Measurements from ENCODE around the gene EBF3. TPM values are rescaled to one million over a fixed set of nuclear protein-coding genes. Genes with fewer than 3 reads are reported as not detected.

The EBF3 gene
- total RNA-seq, 1 experiment from 2014 or later: not detected

DNA sequence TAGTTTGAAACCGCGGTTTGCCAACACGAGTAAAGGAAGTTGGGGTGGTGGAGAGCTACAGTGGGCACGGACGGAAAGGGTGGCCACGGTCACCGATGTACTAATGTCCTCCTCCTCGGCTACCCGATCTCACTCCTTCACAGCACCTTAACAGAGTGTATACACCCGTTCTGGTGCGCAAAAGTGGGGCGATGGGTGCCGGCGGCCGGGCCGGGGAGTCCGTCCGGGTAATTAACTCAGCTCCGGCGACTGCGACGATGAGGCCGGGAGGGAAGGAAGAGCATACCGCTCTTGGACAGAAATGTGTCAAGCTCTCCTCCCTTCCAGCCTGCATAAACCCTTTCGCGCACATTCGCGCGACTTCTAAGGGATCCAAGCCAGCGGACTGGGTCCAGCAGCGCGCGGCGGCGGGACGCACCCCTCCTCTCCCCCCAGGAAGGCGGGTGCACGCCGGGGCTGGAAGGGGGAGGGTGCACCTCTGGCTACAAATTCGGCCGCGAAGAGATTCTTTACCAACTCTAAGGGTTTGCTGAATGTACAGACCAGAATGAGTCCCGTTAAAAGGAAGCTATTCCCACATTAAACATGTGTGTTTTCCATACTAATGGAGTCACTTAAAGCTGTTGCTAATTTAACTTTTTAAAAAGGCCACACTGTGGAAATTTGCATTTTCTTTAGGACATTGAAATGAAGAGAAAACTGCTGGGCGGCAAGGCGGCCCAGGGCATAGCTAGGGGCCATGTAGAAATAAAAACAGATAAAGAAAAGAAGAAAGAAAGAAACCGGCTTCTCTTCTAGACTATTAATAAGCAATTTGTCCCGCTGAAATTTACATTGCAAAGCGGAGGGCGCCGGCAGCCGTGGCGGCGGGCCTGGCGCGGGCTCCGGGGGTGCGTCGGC lies 6.6 kb upstream of the EBF3 start:
- intact Hi-C loops (cut with micrococcal nuclease): no loop called here
- Mint-ChIP-seq H3K27ac (ENCODE audit: low read depth, unreplicated experiment) (no peak overlapping the region), H3K4me3 (ENCODE audit: unreplicated experiment) (no peak overlapping the region), H3K9me3 (ENCODE audit: unreplicated experiment) (peaks cover 1% of the 10 kb centered on the region), H3K36me3 (ENCODE audit: insufficient read depth, unreplicated experiment) (no peaks in the 10 kb centered on the region), H3K27me3 (ENCODE audit: insufficient read depth, unreplicated experiment) (no peaks in the 10 kb centered on the region), H3K4me1 (ENCODE audit: insufficient read depth, unreplicated experiment) (no peaks in the 10 kb centered on the region)
- TF ChIP-seq, protein P1, sequence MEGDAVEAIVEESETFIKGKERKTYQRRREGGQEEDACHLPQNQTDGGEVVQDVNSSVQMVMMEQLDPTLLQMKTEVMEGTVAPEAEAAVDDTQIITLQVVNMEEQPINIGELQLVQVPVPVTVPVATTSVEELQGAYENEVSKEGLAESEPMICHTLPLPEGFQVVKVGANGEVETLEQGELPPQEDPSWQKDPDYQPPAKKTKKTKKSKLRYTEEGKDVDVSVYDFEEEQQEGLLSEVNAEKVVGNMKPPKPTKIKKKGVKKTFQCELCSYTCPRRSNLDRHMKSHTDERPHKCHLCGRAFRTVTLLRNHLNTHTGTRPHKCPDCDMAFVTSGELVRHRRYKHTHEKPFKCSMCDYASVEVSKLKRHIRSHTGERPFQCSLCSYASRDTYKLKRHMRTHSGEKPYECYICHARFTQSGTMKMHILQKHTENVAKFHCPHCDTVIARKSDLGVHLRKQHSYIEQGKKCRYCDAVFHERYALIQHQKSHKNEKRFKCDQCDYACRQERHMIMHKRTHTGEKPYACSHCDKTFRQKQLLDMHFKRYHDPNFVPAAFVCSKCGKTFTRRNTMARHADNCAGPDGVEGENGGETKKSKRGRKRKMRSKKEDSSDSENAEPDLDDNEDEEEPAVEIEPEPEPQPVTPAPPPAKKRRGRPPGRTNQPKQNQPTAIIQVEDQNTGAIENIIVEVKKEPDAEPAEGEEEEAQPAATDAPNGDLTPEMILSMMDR (IDR thresholded peaks at IDR 0.05; ENCODE audit: unreplicated experiment): no peak
- no peak for DNase-seq (ENCODE audit: unreplicated experiment)
- POLR2A ChIA-PET: interaction anchor here (0.6 kb wide), 1 partner anchor 21 kb away, joined by 3 read pairs; no protein-coding TSS in a partner anchor
- CTCF ChIA-PET: interaction anchor here (0.6 kb wide), 2 partner anchors 18 to 121 kb away, joined by 3 to 6 read pairs; no protein-coding TSS in a partner anchor
- BruUV-seq (replicated peaks): no TSS peak

- H3K27me3 Mint-ChIP-seq (ENCODE audit: insufficient read depth, unreplicated experiment): no peaks in the 10 kb centered on the region
- H3K27ac Mint-ChIP-seq (ENCODE audit: low read depth, unreplicated experiment): no peak overlapping the region
- no peaks in the 10 kb centered on the region for H3K4me1 Mint-ChIP-seq (ENCODE audit: insufficient read depth, unreplicated experiment)
- DNase-seq (ENCODE audit: unreplicated experiment): no peak
- no peaks in the 10 kb centered on the region for H3K9me3 Mint-ChIP-seq (ENCODE audit: unreplicated experiment)
- ChIA-PET POLR2A (no interaction called here), CTCF (no interaction called here)
- no peak overlapping the region for H3K4me3 Mint-ChIP-seq (ENCODE audit: unreplicated experiment)
- TF ChIP-seq, protein P1 (IDR thresholded peaks at IDR 0.05; ENCODE audit: unreplicated experiment): no peak
- H3K36me3 Mint-ChIP-seq (ENCODE audit: insufficient read depth, unreplicated experiment): no peaks in the 10 kb centered on the region
- intact Hi-C loops (cut with micrococcal nuclease): no loop called here
- BruUV-seq (replicated peaks): no TSS peak
These were observed 5.9 kb upstream of the EBF3 start for GRCh38 chr10:129969911-129970464.

GRCh38 chr10:129969184-129969910 lies 5.3 kb upstream of the EBF3 start:
- no TSS peak for BruUV-seq (replicated peaks)
- no peak overlapping the region for H3K27ac Mint-ChIP-seq (ENCODE audit: low read depth, unreplicated experiment)
- H3K4me1 Mint-ChIP-seq (ENCODE audit: insufficient read depth, unreplicated experiment): no peaks in the 10 kb centered on the region
- intact Hi-C loops (cut with micrococcal nuclease): no loop called here
- H3K36me3 Mint-ChIP-seq (ENCODE audit: insufficient read depth, unreplicated experiment): no peaks in the 10 kb centered on the region
- H3K27me3 Mint-ChIP-seq (ENCODE audit: insufficient read depth, unreplicated experiment): no peaks in the 10 kb centered on the region
- no peak for DNase-seq (ENCODE audit: unreplicated experiment)
- H3K4me3 Mint-ChIP-seq (ENCODE audit: unreplicated experiment): no peak overlapping the region
- no peaks in the 10 kb centered on the region for H3K9me3 Mint-ChIP-seq (ENCODE audit: unreplicated experiment)
- POLR2A ChIA-PET: no interaction called here
- TF ChIP-seq, protein P1 (IDR thresholded peaks at IDR 0.05; ENCODE audit: unreplicated experiment): no peak
- CTCF ChIA-PET: no interaction called here

DNA sequence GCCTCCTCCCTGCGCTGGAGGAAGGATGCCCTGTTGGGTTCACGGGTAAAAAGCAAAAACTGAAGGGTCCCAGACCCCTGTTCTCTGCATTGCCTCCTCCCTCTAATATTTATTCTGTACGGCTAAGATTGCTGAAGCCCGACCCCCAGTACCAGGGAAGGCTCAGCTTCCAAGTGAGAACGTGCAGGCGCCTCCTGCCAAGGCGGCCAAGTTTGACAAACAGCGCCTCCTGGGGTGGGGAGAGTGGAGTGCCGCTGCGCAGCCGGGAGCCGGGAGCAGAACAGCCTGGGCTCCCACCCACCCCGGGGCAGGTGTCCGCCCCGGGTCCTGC lies 4.7 kb upstream of the EBF3 start:
- no peaks in the 10 kb centered on the region for H3K4me1 Mint-ChIP-seq (ENCODE audit: insufficient read depth, unreplicated experiment)
- ChIA-PET POLR2A (no interaction called here), CTCF (no interaction called here)
- no peaks in the 10 kb centered on the region for H3K9me3 Mint-ChIP-seq (ENCODE audit: unreplicated experiment)
- no TSS peak for BruUV-seq (replicated peaks)
- no peaks in the 10 kb centered on the region for H3K36me3 Mint-ChIP-seq (ENCODE audit: insufficient read depth, unreplicated experiment)
- no peaks in the 10 kb centered on the region for H3K27me3 Mint-ChIP-seq (ENCODE audit: insufficient read depth, unreplicated experiment)
- no peak overlapping the region for H3K4me3 Mint-ChIP-seq (ENCODE audit: unreplicated experiment)
- no peak overlapping the region for H3K27ac Mint-ChIP-seq (ENCODE audit: low read depth, unreplicated experiment)
- intact Hi-C loops (cut with micrococcal nuclease): no loop called here
- DNase-seq (ENCODE audit: unreplicated experiment): no peak
- TF ChIP-seq, protein P1 (IDR thresholded peaks at IDR 0.05; ENCODE audit: unreplicated experiment): no peak
